ENCODE data around the gene BIN2. TPM values are rescaled to one million over a fixed set of nuclear protein-coding genes. Genes with fewer than 3 reads are reported as not detected.

BIN2 gene
- total and polyA plus RNA-seq, 2 of the 13 experiments (the other 11 are each of a cell fraction or from before 2014, with no cell fraction given): not detected

- TF ChIP-seq ZNF777 (CRISPR knock-in tag; IDR thresholded peaks at IDR 0.05) (peak; percentile 35; the same call in 1 of the 2 replicates), ZNF792 (CRISPR knock-in tag; IDR thresholded peaks at IDR 0.05) (no peak), ZNF75D (CRISPR knock-in tag; IDR thresholded peaks at IDR 0.05; ENCODE audit: borderline replicate concordance) (no peak), KLF6 (CRISPR knock-in tag; IDR thresholded peaks at IDR 0.05) (no peak), ZNF839 (CRISPR knock-in tag; IDR thresholded peaks at IDR 0.05; ENCODE audit: borderline replicate concordance) (no peak), ZSCAN29 (CRISPR knock-in tag; conservative IDR thresholded peaks at IDR 0.05) (no peak), RARA (CRISPR knock-in tag; IDR thresholded peaks at IDR 0.05) (peak; percentile 28; the same call in 1 of the 2 replicates), TMF1 (CRISPR knock-in tag; IDR thresholded peaks at IDR 0.05; ENCODE audit: low read depth) (no peak), ZFY (CRISPR knock-in tag; IDR thresholded peaks at IDR 0.05) (0 out of 2 replicates have a peak, but pooled peaks have one; percentile 21), PCBP1 (IDR thresholded peaks at IDR 0.05; ENCODE audit: borderline replicate concordance, low read depth, low read length) (no peak), PPARG (CRISPR knock-in tag; conservative IDR thresholded peaks at IDR 0.05) (no peak), SETDB1 (CRISPR knock-in tag; IDR thresholded peaks at IDR 0.05; ENCODE audit: borderline replicate concordance) (no peak), CHD4 (IDR thresholded peaks at IDR 0.05; ENCODE audit: borderline replicate concordance, low read length) (no peak), ETV5 (CRISPR knock-in tag; IDR thresholded peaks at IDR 0.05; ENCODE audit: borderline replicate concordance) (no peak; the same call in 1 of the 2 replicates), SNRNP70 (IDR thresholded peaks at IDR 0.05; ENCODE audit: low read depth, low read length) (no peak), ZNF761 (CRISPR knock-in tag; conservative IDR thresholded peaks at IDR 0.05) (no peak), STAG1 (CRISPR knock-in tag; IDR thresholded peaks at IDR 0.05) (peak; percentile 95), ZSCAN9 (CRISPR knock-in tag; IDR thresholded peaks at IDR 0.05; ENCODE audit: borderline replicate concordance) (0 out of 2 replicates have a peak, but pooled peaks have one; percentile 32), CTCF (CRISPR knock-in tag; IDR thresholded peaks at IDR 0.05) (peak; percentile 92), ZNF496 (CRISPR knock-in tag; IDR thresholded peaks at IDR 0.05; ENCODE audit: insufficient replicate concordance) (no peak), IRF2 (CRISPR knock-in tag; IDR thresholded peaks at IDR 0.05) (peak; percentile 31; the same call in 1 of the 2 replicates), ZNF552 (CRISPR knock-in tag; IDR thresholded peaks at IDR 0.05; ENCODE audit: borderline replicate concordance) (no peak)
- TF ChIP-seq, protein P1, sequence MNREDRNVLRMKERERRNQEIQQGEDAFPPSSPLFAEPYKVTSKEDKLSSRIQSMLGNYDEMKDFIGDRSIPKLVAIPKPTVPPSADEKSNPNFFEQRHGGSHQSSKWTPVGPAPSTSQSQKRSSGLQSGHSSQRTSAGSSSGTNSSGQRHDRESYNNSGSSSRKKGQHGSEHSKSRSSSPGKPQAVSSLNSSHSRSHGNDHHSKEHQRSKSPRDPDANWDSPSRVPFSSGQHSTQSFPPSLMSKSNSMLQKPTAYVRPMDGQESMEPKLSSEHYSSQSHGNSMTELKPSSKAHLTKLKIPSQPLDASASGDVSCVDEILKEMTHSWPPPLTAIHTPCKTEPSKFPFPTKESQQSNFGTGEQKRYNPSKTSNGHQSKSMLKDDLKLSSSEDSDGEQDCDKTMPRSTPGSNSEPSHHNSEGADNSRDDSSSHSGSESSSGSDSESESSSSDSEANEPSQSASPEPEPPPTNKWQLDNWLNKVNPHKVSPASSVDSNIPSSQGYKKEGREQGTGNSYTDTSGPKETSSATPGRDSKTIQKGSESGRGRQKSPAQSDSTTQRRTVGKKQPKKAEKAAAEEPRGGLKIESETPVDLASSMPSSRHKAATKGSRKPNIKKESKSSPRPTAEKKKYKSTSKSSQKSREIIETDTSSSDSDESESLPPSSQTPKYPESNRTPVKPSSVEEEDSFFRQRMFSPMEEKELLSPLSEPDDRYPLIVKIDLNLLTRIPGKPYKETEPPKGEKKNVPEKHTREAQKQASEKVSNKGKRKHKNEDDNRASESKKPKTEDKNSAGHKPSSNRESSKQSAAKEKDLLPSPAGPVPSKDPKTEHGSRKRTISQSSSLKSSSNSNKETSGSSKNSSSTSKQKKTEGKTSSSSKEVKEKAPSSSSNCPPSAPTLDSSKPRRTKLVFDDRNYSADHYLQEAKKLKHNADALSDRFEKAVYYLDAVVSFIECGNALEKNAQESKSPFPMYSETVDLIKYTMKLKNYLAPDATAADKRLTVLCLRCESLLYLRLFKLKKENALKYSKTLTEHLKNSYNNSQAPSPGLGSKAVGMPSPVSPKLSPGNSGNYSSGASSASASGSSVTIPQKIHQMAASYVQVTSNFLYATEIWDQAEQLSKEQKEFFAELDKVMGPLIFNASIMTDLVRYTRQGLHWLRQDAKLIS (CRISPR knock-in tag; IDR thresholded peaks at IDR 0.05): no peak
- TF ChIP-seq, protein P2, sequence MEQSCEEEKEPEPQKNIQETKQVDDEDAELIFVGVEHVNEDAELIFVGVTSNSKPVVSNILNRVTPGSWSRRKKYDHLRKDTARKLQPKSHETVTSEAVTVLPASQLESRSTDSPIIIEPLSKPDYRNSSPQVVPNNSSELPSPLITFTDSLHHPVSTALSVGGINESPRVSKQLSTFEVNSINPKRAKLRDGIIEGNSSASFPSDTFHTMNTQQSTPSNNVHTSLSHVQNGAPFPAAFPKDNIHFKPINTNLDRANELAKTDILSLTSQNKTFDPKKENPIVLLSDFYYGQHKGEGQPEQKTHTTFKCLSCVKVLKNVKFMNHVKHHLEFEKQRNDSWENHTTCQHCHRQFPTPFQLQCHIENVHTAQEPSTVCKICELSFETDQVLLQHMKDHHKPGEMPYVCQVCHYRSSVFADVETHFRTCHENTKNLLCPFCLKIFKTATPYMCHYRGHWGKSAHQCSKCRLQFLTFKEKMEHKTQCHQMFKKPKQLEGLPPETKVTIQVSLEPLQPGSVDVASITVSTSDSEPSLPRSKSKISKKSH (CRISPR knock-in tag; IDR thresholded peaks at IDR 0.05; ENCODE audit: borderline replicate concordance): no peak
Observed at GRCh38 chr12:51341251-51342007, 17.5 kb upstream of the BIN2 start (continued).

Measured in HepG2 (cell line).